CD14-positive monocyte (primary cell): ENCODE measurements around the gene ANKRD22. TPM values are rescaled to one million over a fixed set of nuclear protein-coding genes. Genes with fewer than 3 reads are reported as not detected.

Source experiments
- DNase-seq, 3 donors: peaks; one replicate each; pipeline ENCODE4 v3.0.0-alpha.2; 2011 to 2022
- H2AFZ ChIP-seq: 2 replicates; pipeline ENCODE4 v1.6.0; 2012; ENCODE audit warnings: mild to moderate bottlenecking, low read depth, low read length, inconsistent platforms; ENCODE audit not compliant: insufficient read depth, poor library complexity, severe bottlenecking
- H3K27ac ChIP-seq, 2 donors: 1 replicate in 1 of 2; 2 replicates in 1 of 2; pipeline ENCODE4 v1.5.1; 2012 to 2013; ENCODE audit warnings: low read length in 2 of 2, control low read depth in 1 of 2, inconsistent platforms in 1 of 2, low read depth in 1 of 2, mild to moderate bottlenecking in 1 of 2
- H3K27me3 ChIP-seq, 2 donors: one replicate each; pipeline versions ENCODE4 v1.6.0 to v1.6.1; 2011 to 2013; ENCODE audit warnings: low read length in 2 of 2; ENCODE audit not compliant: control insufficient read depth in 2 of 2, insufficient read depth in 2 of 2
- H3K36me3 ChIP-seq, 2 donors: replicated peaks in 1 of 2; 1 replicate in 1 of 2; 2 replicates in 1 of 2; pipeline versions ENCODE4 v1.5.1 to v1.6.1; 2012 to 2013; ENCODE audit warnings: low read length in 2 of 2, control low read depth in 1 of 2, inconsistent platforms in 1 of 2, mild to moderate bottlenecking in 1 of 2; ENCODE audit not compliant: insufficient read depth in 2 of 2, control insufficient read depth in 1 of 2
- H3K4me1 ChIP-seq, 2 donors: 1 replicate in 1 of 2; 2 replicates in 1 of 2; pipeline versions ENCODE4 v1.5.1 to v1.6.1; 2012 to 2013; ENCODE audit warnings: low read length in 2 of 2, control low read depth in 1 of 2, inconsistent platforms in 1 of 2, mild to moderate bottlenecking in 1 of 2, moderate library complexity in 1 of 2; ENCODE audit not compliant: insufficient read depth in 2 of 2, control insufficient read depth in 1 of 2
- H3K4me2 ChIP-seq: replicated peaks from 2 replicates; pipeline ENCODE3; 2012; ENCODE audit warnings: low read length, moderate library complexity, mild to moderate bottlenecking; ENCODE audit not compliant: poor library complexity, severe bottlenecking; ENCODE audit errors: extremely low read depth
- H3K4me3 ChIP-seq, 3 experiments: fragments of 200-600 bp in 1 of 3; sonication (generic) in 1 of 3; replicated peaks in 1 of 3; 1 replicate in 2 of 3; 2 replicates in 1 of 3; pipeline ENCODE4 v1.5.1; 2011 to 2013; ENCODE audit warnings: low read length in 3 of 3, mild to moderate bottlenecking in 3 of 3, control low read depth in 2 of 3, low read depth in 2 of 3, inconsistent platforms in 1 of 3, moderate library complexity in 1 of 3
- H3K79me2 ChIP-seq: 2 replicates; pipeline ENCODE4 v1.6.0; 2012; ENCODE audit warnings: mild to moderate bottlenecking, control low read depth, inconsistent platforms, low read length, moderate library complexity; ENCODE audit not compliant: insufficient read depth
- H3K9ac ChIP-seq: 2 replicates; pipeline ENCODE4 v1.6.0; 2017; ENCODE audit warnings: low read length, mild to moderate bottlenecking; ENCODE audit not compliant: insufficient read depth, poor library complexity, severe bottlenecking
- H3K9me3 ChIP-seq, 2 donors: replicated peaks in 1 of 2; 1 replicate in 1 of 2; 2 replicates in 1 of 2; pipeline versions ENCODE4 v1.5.1 to v1.6.1; 2012 to 2013; ENCODE audit warnings: low read length in 2 of 2, control low read depth in 1 of 2; ENCODE audit not compliant: control insufficient read depth in 1 of 2, insufficient read depth in 1 of 2
- H4K20me1 ChIP-seq: 2 replicates; pipeline ENCODE4 v1.6.0; 2012; ENCODE audit warnings: mild to moderate bottlenecking, low read length, control low read depth, moderate library complexity; ENCODE audit not compliant: insufficient read depth
- H3K27ac Mint-ChIP-seq, 7 donors: one replicate each; pipeline ENCODE4 v1.8.0; 2020; ENCODE audit warnings: mild to moderate bottlenecking in 7 of 7, mixed read lengths in 7 of 7, moderate library complexity in 6 of 7, inconsistent platforms in 2 of 7
- H3K27me3 Mint-ChIP-seq, 3 donors: one replicate each; pipeline ENCODE4 v1.8.0; 2021 to 2022; ENCODE audit warnings: low read depth in 3 of 3, mild to moderate bottlenecking in 3 of 3, mixed read lengths in 3 of 3, moderate library complexity in 3 of 3, inconsistent platforms in 1 of 3
- H3K36me3 Mint-ChIP-seq, 2 donors: one replicate each; pipeline ENCODE4 v1.8.0; 2020; ENCODE audit warnings: mixed read lengths in 2 of 2, inconsistent platforms in 1 of 2, mild to moderate bottlenecking in 1 of 2
- H3K4me1 Mint-ChIP-seq: one replicate; pipeline ENCODE4 v1.8.0; 2020; ENCODE audit warnings: mild to moderate bottlenecking, mixed read lengths
- H3K4me3 Mint-ChIP-seq, 2 donors: one replicate each; pipeline ENCODE4 v1.8.0; 2020; ENCODE audit warnings: mild to moderate bottlenecking in 2 of 2, mixed read lengths in 2 of 2, moderate library complexity in 1 of 2
- H3K9me3 Mint-ChIP-seq, 7 donors: one replicate each; pipeline ENCODE4 v1.8.0; 2020 to 2022; ENCODE audit warnings: mixed read lengths in 7 of 7, mild to moderate bottlenecking in 6 of 7, moderate library complexity in 6 of 7, inconsistent platforms in 2 of 7
- WGBS: methylation state at CpG from one replicate; pipeline ENCODE4 v1.1.5; 2013; ENCODE audit warnings: missing lambda C conversion rate; ENCODE audit not compliant: insufficient coverage; 5-methylcytosine and 5-hydroxymethylcytosine counted together
- intact Hi-C, 2 donors: fragments of 100-400 bp; cut with micrococcal nuclease; formaldehyde crosslinking; loops; one replicate each; pipeline versions ENCODE4 v1.15.0 to v1.15.1; 2023
- polyA plus RNA-seq, 3 donors: library from polyadenylated mRNA; depleted of rRNA in 1 of 3; unstranded in 2 of 3; stranded (reverse) in 1 of 3; fragments of 300-500 nt in 2 of 3; fragments of >200 nt in 1 of 3; fragmentation: Illumina TruSeq in 2 of 3; gene quantifications; 1 replicate in 2 of 3; 2 replicates in 1 of 3; pipeline ENCODE4 v1.2.3, GENCODE V29; 2012 to 2021
- TF ChIP-seq, protein P1 (sequence below): fragments of 200-600 bp; IDR thresholded peaks from one replicate; pipeline ENCODE4 v1.8.0; 2022; ENCODE audit warnings: antibody characterized with exemption, mild to moderate bottlenecking

The ANKRD22 gene
- polyA plus RNA-seq, 3 donors: 2.7 to 3.5 (median 3.2) TPM

DNA sequence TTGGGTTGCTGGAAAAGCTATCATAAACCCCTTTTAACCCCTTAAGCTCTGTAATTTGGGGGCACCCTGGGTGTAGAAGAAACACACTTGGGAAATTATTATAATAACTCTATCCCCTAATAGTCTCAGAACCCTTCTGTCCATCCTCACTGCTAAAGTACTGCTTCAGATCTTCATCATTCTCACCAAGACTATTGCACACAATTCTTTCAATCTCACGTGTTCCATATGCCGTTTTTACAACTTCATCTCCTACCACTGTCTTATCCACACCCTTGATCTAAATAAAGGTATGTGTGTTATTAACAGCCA is 15.8 kb downstream of the ANKRD22 start:
- Histone ChIP-seq H3K4me1 (peaks cover 40 to 41% of the 10 kb centered on the region in 2 donors), H3K9me3 (no peaks in the 10 kb centered on the region), H3K4me2 (peak overlapping the region; percentile 54), H3K27me3 (no peaks in the 10 kb centered on the region), H3K79me2 (no peaks in the 10 kb centered on the region), H3K4me3 (no peak overlapping the region), H4K20me1 (no peaks in the 10 kb centered on the region), H3K9ac (no peak overlapping the region), H3K36me3 (peaks cover 0 to 9% of the 10 kb centered on the region in 2 donors), H2AFZ (no peak overlapping the region), H3K27ac (no peak overlapping the region)
- DNase-seq: no peak
- WGBS: no CpG with 5 or more reads among the region's 2 CpGs
- intact Hi-C loops: loop anchor here (2.0 to 5.0 kb wide), 4 partner anchors 27 to 97 kb away; partner anchors contain the start of gene STAMBPL1 (in 1 of the 2)
- TF ChIP-seq, protein P1, sequence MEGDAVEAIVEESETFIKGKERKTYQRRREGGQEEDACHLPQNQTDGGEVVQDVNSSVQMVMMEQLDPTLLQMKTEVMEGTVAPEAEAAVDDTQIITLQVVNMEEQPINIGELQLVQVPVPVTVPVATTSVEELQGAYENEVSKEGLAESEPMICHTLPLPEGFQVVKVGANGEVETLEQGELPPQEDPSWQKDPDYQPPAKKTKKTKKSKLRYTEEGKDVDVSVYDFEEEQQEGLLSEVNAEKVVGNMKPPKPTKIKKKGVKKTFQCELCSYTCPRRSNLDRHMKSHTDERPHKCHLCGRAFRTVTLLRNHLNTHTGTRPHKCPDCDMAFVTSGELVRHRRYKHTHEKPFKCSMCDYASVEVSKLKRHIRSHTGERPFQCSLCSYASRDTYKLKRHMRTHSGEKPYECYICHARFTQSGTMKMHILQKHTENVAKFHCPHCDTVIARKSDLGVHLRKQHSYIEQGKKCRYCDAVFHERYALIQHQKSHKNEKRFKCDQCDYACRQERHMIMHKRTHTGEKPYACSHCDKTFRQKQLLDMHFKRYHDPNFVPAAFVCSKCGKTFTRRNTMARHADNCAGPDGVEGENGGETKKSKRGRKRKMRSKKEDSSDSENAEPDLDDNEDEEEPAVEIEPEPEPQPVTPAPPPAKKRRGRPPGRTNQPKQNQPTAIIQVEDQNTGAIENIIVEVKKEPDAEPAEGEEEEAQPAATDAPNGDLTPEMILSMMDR: peak; percentile 59
- H3K4me1 Mint-ChIP-seq: peaks cover 25% of the 10 kb centered on the region
- H3K9me3 Mint-ChIP-seq: no peaks in the 10 kb centered on the region
- H3K36me3 Mint-ChIP-seq: peaks cover 12 to 14% of the 10 kb centered on the region in 2 donors
- H3K4me3 Mint-ChIP-seq: no peak overlapping the region
- no peak overlapping the region for H3K27ac Mint-ChIP-seq
- peaks cover 0 to 2% (median 0%) of the 10 kb centered on the region in 3 donors for H3K27me3 Mint-ChIP-seq

DNA sequence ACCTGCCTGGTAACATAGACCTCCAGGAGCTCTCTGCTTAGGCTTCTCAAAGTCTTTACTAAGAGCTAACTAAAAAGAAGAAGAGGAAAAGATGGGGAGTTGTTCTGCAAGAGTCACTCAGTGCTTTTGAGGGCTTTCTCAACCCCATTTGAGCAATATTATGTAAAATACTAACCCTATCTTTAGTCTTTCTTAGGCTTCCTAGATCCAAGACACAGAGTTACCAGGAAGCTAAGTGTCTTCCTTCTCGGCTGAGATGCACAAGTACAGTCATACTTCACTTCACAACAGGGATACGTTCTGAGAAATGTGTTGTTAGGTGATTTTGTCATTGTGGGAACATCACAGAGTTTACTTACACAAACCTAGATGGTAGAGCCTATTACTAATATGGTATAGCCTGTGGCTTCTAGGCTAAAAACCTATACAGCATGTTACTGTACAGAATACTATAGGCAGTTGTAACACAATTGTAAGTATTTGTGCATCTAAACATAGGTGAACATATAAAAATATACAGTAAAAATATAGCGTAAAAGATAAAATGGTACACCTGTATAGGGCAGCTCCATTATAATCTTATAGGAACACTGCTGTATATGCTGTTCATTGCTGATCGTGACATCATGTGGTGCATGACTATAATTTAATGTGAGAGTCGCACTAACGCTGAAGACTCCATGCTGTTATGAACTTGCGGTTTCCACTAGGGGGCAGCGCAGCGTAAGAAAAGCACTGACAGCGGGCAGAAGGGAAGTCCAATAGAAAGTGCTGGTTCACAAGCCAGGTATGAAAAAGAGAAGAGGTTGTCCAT is 16.3 kb downstream of the ANKRD22 start:
- WGBS: 0% methylated on average over 4 of the region's 10 CpGs
- Histone ChIP-seq H3K4me1 (peaks cover 35 to 38% of the 10 kb centered on the region in 2 donors), H2AFZ (no peak overlapping the region), H4K20me1 (no peaks in the 10 kb centered on the region), H3K4me3 (peak overlapping the region in 1 of 3 experiments; percentile 43), H3K79me2 (no peaks in the 10 kb centered on the region), H3K27me3 (no peaks in the 10 kb centered on the region), H3K4me2 (peak overlapping the region; percentile 54), H3K27ac (peak overlapping the region; percentile 61 to 80), H3K9me3 (no peaks in the 10 kb centered on the region), H3K9ac (no peak overlapping the region), H3K36me3 (peaks cover 0 to 13% of the 10 kb centered on the region in 2 donors)
- Mint-ChIP-seq H3K9me3 (no peaks in the 10 kb centered on the region), H3K27ac (no peak overlapping the region), H3K4me1 (peaks cover 21% of the 10 kb centered on the region), H3K4me3 (peak overlapping the region in 1 of 2 donors; percentile 52), H3K27me3 (peaks cover 0 to 2% (median 0%) of the 10 kb centered on the region in 3 donors), H3K36me3 (peaks cover 16 to 18% of the 10 kb centered on the region in 2 donors)
- intact Hi-C loops: loop anchor here (2.0 to 5.0 kb wide), 4 partner anchors 27 to 97 kb away; partner anchors contain the start of gene STAMBPL1 (in 1 of the 2)
- TF ChIP-seq, protein P1: peak; percentile 97
- peak; percentile 81 to 89 (median 82) for DNase-seq
